Chondrocyte (in vitro differentiated cells): Measurements from ENCODE around the gene ILKAP. TPM values are rescaled to one million over a fixed set of nuclear protein-coding genes. Genes with fewer than 3 reads are reported as not detected.

ENCODE experiments used
- DNase-seq: peaks from one replicate; pipeline ENCODE4 v3.0.0; 2021; ENCODE audit warnings: mixed read lengths, low spot score
- H3K27ac Mint-ChIP-seq: one replicate; pipeline ENCODE4 v1.8.0; 2021; ENCODE audit warnings: mild to moderate bottlenecking, moderate library complexity, mixed read lengths; ENCODE audit not compliant: unreplicated experiment
- H3K27me3 Mint-ChIP-seq: 2 replicates; pipeline ENCODE4 v1.8.0; 2021; ENCODE audit warnings: low read depth, mixed read lengths
- H3K36me3 Mint-ChIP-seq: 2 replicates; pipeline ENCODE4 v1.8.0; 2021; ENCODE audit warnings: low read depth, mixed read lengths
- H3K4me1 Mint-ChIP-seq: 2 replicates; pipeline ENCODE4 v1.8.0; 2021; ENCODE audit warnings: low read depth, mild to moderate bottlenecking, mixed read lengths
- H3K4me3 Mint-ChIP-seq: one replicate; pipeline ENCODE4 v1.8.0; 2021; ENCODE audit warnings: mild to moderate bottlenecking, moderate library complexity, mixed read lengths; ENCODE audit not compliant: unreplicated experiment
- H3K9me3 Mint-ChIP-seq: 2 replicates; pipeline ENCODE4 v1.8.0; 2021; ENCODE audit warnings: low read depth, mixed read lengths
- CTCF ChIP-seq: fragments of 200-600 bp; sonication (generic); IDR thresholded peaks from 2 replicates; pipeline ENCODE4 v1.5.0; 2021; ENCODE audit warnings: antibody characterized with exemption, mild to moderate bottlenecking, moderate library complexity
- total RNA-seq: library from RNA; stranded (reverse); gene quantifications from 3 replicates; pipeline ENCODE4 v1.2.1, GENCODE V29; 2021

ILKAP gene
- total RNA-seq, 1 donor from 2014 or later: 24.9 TPM

GRCh38 chr2:238241970-238242369, 38.5 kb upstream of the ILKAP start:
- Mint-ChIP-seq H3K4me3 (no peak overlapping the region), H3K27ac (no peak overlapping the region)
- TF ChIP-seq CTCF: no peak

GRCh38 chr2:238240757-238241711, 37.5 kb upstream of the ILKAP start:
- Mint-ChIP-seq H3K9me3 (no peaks in the 10 kb centered on the region), H3K27me3 (no peaks in the 10 kb centered on the region), H3K27ac (no peak overlapping the region), H3K36me3 (peaks cover 4% of the 10 kb centered on the region), H3K4me1 (peaks cover 17% of the 10 kb centered on the region), H3K4me3 (no peak overlapping the region)
- peak; percentile 72 for DNase-seq
- no peak for TF ChIP-seq CTCF

More at GRCh38 chr2:238241970-238242369, 38.5 kb upstream of the ILKAP start:
- Mint-ChIP-seq H3K9me3 (no peaks in the 10 kb centered on the region), H3K36me3 (peaks cover 5% of the 10 kb centered on the region), H3K27me3 (no peaks in the 10 kb centered on the region), H3K4me1 (peaks cover 17% of the 10 kb centered on the region)
- no peak for DNase-seq

- Mint-ChIP-seq H3K36me3 (peaks cover under 1% of the 10 kb centered on the region), H3K27ac (peak within 1 kb of the TSS; percentile 33), H3K4me1 (peaks cover 17% of the 10 kb centered on the region), H3K27me3 (no peaks in the 10 kb centered on the region), H3K9me3 (no peaks in the 10 kb centered on the region), H3K4me3 (peak within 1 kb of the TSS; percentile 76)
- peak; percentile 93 for DNase-seq
- TF ChIP-seq CTCF: peak; percentile 28
These were observed 36.6 kb upstream of the ILKAP start, which contains the start of gene HES6 for GRCh38 chr2:238239863-238240756. TSS of gene HES6 (minus strand) at chr2:238240038. CDS start at chr2:238239905, 133 bp downstream.

GRCh38 chr2:238239543-238239862, 36.0 kb upstream of the ILKAP start:
- peak; percentile 84 for DNase-seq
- Mint-ChIP-seq H3K36me3 (no peaks in the 10 kb centered on the region), H3K27ac (no peak overlapping the region), H3K9me3 (no peaks in the 10 kb centered on the region), H3K4me3 (peak overlapping the region; percentile 44), H3K27me3 (no peaks in the 10 kb centered on the region), H3K4me1 (peaks cover 17% of the 10 kb centered on the region)
- TF ChIP-seq CTCF: no peak
